Measurements from ENCODE around the gene C19orf25.

C19orf25 gene

GRCh38 chr19:1438933-1439354, 40.1 kb downstream of the C19orf25 start:
- peaks cover 68% of the 10 kb centered on the region for H3K36me3 Mint-ChIP-seq (ENCODE audit: low read depth)

GRCh38 chr19:1438035-1438932, 40.7 kb downstream of the C19orf25 start, which contains the start of gene RPS15:
Gene RPS15, plus strand, starts transcription at chr19:1438396. Its CDS starts 30 bp downstream, at chr19:1438426.
- intact Hi-C loops (cut with micrococcal nuclease) = no loop called here
- no peaks in the 10 kb centered on the region for H3K9me3 Mint-ChIP-seq
- H3K4me3 Mint-ChIP-seq = peak within 1 kb of the TSS; percentile 100
- peaks cover 75% of the 10 kb centered on the region for H3K36me3 Mint-ChIP-seq (ENCODE audit: low read depth)
- no peaks in the 10 kb centered on the region for H3K27me3 Mint-ChIP-seq
- peak within 1 kb of the TSS; percentile 98 for H3K27ac Mint-ChIP-seq
- H3K4me1 Mint-ChIP-seq (ENCODE audit: low read depth) = peaks cover 53% of the 10 kb centered on the region

More at GRCh38 chr19:1438933-1439354, 40.1 kb downstream of the C19orf25 start:
- H3K27me3 Mint-ChIP-seq = no peaks in the 10 kb centered on the region
- H3K27ac Mint-ChIP-seq = peak overlapping the region; percentile 98
- H3K9me3 Mint-ChIP-seq = no peaks in the 10 kb centered on the region
- peaks cover 57% of the 10 kb centered on the region for H3K4me1 Mint-ChIP-seq (ENCODE audit: low read depth)
- intact Hi-C loops (cut with micrococcal nuclease) = no loop called here
- H3K4me3 Mint-ChIP-seq = peak overlapping the region; percentile 100

- Mint-ChIP-seq H3K27ac (peak overlapping the region; percentile 98), H3K9me3 (no peaks in the 10 kb centered on the region), H3K36me3 (ENCODE audit: low read depth) (peaks cover 77% of the 10 kb centered on the region), H3K4me1 (ENCODE audit: low read depth) (peaks cover 50% of the 10 kb centered on the region), H3K4me3 (no peak overlapping the region), H3K27me3 (no peaks in the 10 kb centered on the region)
- intact Hi-C loops (cut with micrococcal nuclease) = no loop called here
These were observed 41.4 kb downstream of the C19orf25 start for GRCh38 chr19:1437609-1438008.

GRCh38 chr19:1435378-1435989, 43.5 kb downstream of the C19orf25 start:
- Mint-ChIP-seq H3K9me3 (no peaks in the 10 kb centered on the region), H3K27me3 (no peaks in the 10 kb centered on the region), H3K4me3 (no peak overlapping the region), H3K27ac (peak overlapping the region; percentile 39), H3K4me1 (ENCODE audit: low read depth) (peaks cover 36% of the 10 kb centered on the region), H3K36me3 (ENCODE audit: low read depth) (peaks cover 77% of the 10 kb centered on the region)
- intact Hi-C loops (cut with micrococcal nuclease) = no loop called here

GRCh38 chr19:1434577-1435060, 44.4 kb downstream of the C19orf25 start:
- peaks cover 27% of the 10 kb centered on the region for H3K4me1 Mint-ChIP-seq (ENCODE audit: low read depth)
- intact Hi-C loops (cut with micrococcal nuclease) = no loop called here

GRCh38 chr19:1434040-1434366, 45.0 kb downstream of the C19orf25 start:
- peaks cover 78% of the 10 kb centered on the region for H3K36me3 Mint-ChIP-seq (ENCODE audit: low read depth)
- H3K27ac Mint-ChIP-seq = no peak overlapping the region
- peaks cover 23% of the 10 kb centered on the region for H3K4me1 Mint-ChIP-seq (ENCODE audit: low read depth)
- no peak overlapping the region for H3K4me3 Mint-ChIP-seq
- H3K9me3 Mint-ChIP-seq = no peaks in the 10 kb centered on the region
- no peaks in the 10 kb centered on the region for H3K27me3 Mint-ChIP-seq
- intact Hi-C loops (cut with micrococcal nuclease) = no loop called here

More at GRCh38 chr19:1434577-1435060, 44.4 kb downstream of the C19orf25 start:
- no peak overlapping the region for H3K4me3 Mint-ChIP-seq
- H3K9me3 Mint-ChIP-seq = no peaks in the 10 kb centered on the region
- peaks cover 77% of the 10 kb centered on the region for H3K36me3 Mint-ChIP-seq (ENCODE audit: low read depth)
- no peak overlapping the region for H3K27ac Mint-ChIP-seq
- no peaks in the 10 kb centered on the region for H3K27me3 Mint-ChIP-seq

- no peak overlapping the region for H3K27ac Mint-ChIP-seq
- no peak overlapping the region for H3K4me3 Mint-ChIP-seq
- peaks cover 23% of the 10 kb centered on the region for H3K4me1 Mint-ChIP-seq (ENCODE audit: low read depth)
- intact Hi-C loops (cut with micrococcal nuclease) = no loop called here
- H3K9me3 Mint-ChIP-seq = no peaks in the 10 kb centered on the region
- no peaks in the 10 kb centered on the region for H3K27me3 Mint-ChIP-seq
- H3K36me3 Mint-ChIP-seq (ENCODE audit: low read depth) = peaks cover 80% of the 10 kb centered on the region
These were observed 45.6 kb downstream of the C19orf25 start for GRCh38 chr19:1433119-1434039.

- H3K27me3 Mint-ChIP-seq = no peaks in the 10 kb centered on the region
- no peaks in the 10 kb centered on the region for H3K9me3 Mint-ChIP-seq
- peaks cover 85% of the 10 kb centered on the region for H3K36me3 Mint-ChIP-seq (ENCODE audit: low read depth)
- peak overlapping the region; percentile 25 for H3K27ac Mint-ChIP-seq
- H3K4me3 Mint-ChIP-seq = no peak overlapping the region
- intact Hi-C loops (cut with micrococcal nuclease) = no loop called here
- peaks cover 19% of the 10 kb centered on the region for H3K4me1 Mint-ChIP-seq (ENCODE audit: low read depth)
These were observed 46.5 kb downstream of the C19orf25 start for GRCh38 chr19:1432507-1432887.

GRCh38 chr19:1431759-1432506, 47.1 kb downstream of the C19orf25 start:
- Mint-ChIP-seq H3K9me3 (no peaks in the 10 kb centered on the region), H3K4me3 (no peak overlapping the region), H3K27ac (peak overlapping the region; percentile 25), H3K4me1 (ENCODE audit: low read depth) (peaks cover 19% of the 10 kb centered on the region), H3K36me3 (ENCODE audit: low read depth) (peaks cover 91% of the 10 kb centered on the region), H3K27me3 (no peaks in the 10 kb centered on the region)
- intact Hi-C loops (cut with micrococcal nuclease) = no loop called here

GRCh38 chr19:1430246-1430645, 48.8 kb downstream of the C19orf25 start:
- no peak overlapping the region for H3K4me3 Mint-ChIP-seq
- H3K27me3 Mint-ChIP-seq = no peaks in the 10 kb centered on the region
- intact Hi-C loops (cut with micrococcal nuclease) = no loop called here
- peaks cover 100% of the 10 kb centered on the region for H3K36me3 Mint-ChIP-seq (ENCODE audit: low read depth)
- no peaks in the 10 kb centered on the region for H3K9me3 Mint-ChIP-seq
- H3K27ac Mint-ChIP-seq = no peak overlapping the region
- H3K4me1 Mint-ChIP-seq (ENCODE audit: low read depth) = peaks cover 8% of the 10 kb centered on the region

GRCh38 chr19:1429750-1430149, 49.3 kb downstream of the C19orf25 start:
- Mint-ChIP-seq H3K27me3 (no peaks in the 10 kb centered on the region), H3K9me3 (no peaks in the 10 kb centered on the region), H3K4me3 (no peak overlapping the region), H3K36me3 (ENCODE audit: low read depth) (peaks cover 100% of the 10 kb centered on the region), H3K4me1 (ENCODE audit: low read depth) (peaks cover 5% of the 10 kb centered on the region), H3K27ac (no peak overlapping the region)
- intact Hi-C loops (cut with micrococcal nuclease) = no loop called here

- no peaks in the 10 kb centered on the region for H3K9me3 Mint-ChIP-seq
- H3K4me3 Mint-ChIP-seq = no peak overlapping the region
- H3K4me1 Mint-ChIP-seq (ENCODE audit: low read depth) = peaks cover 2% of the 10 kb centered on the region
- H3K36me3 Mint-ChIP-seq (ENCODE audit: low read depth) = peaks cover 100% of the 10 kb centered on the region
- H3K27ac Mint-ChIP-seq = no peak overlapping the region
- H3K27me3 Mint-ChIP-seq = no peaks in the 10 kb centered on the region
- intact Hi-C loops (cut with micrococcal nuclease) = no loop called here
These were observed 50.1 kb downstream of the C19orf25 start for GRCh38 chr19:1428738-1429391.

All from dendritic cell treated with granulocyte-macrophage colony-stimulating factor and Interleukin-4, amounts not matched to agents 40 ng/mL and 50 ng/mL, for 4 days (primary cell).